T-cell (primary cell): ENCODE data around the gene CDC42BPA. TPM values are rescaled to one million over a fixed set of nuclear protein-coding genes. Genes with fewer than 3 reads are reported as not detected.
"Not testable (repeated sequence)": the region's sequence is repeated elsewhere in the genome, so short reads cannot be mapped to it uniquely, and the experiment has no call there.

Experiments
- ATAC-seq, 4 experiments: fragments of 200-7000 bp in 3 of 4; fragments of 150-1000 bp in 1 of 4; cut with Tn5 transposase; replicated peaks in 1 of 4; 1 replicate in 3 of 4; 2 replicates in 1 of 4; pipeline ENCODE4 v1.10.0; 2021; ENCODE audit warnings: moderate library complexity in 3 of 4, mild to moderate bottlenecking in 2 of 4, moderate number of reproducible peaks in 1 of 4
- CTCF ChIA-PET, 2 donors: fragments of 300-600 bp; sonication (Branson Sonifier 250); formaldehyde crosslinking; loops; one replicate each; lab custom pipeline; 2022; ENCODE audit warnings: antibody characterized with exemption in 2 of 2; lab: Charles Lee
- POLR2A ChIA-PET, 2 donors: fragments of 300-600 bp; sonication (Branson Sonifier 250); formaldehyde crosslinking; loops; one replicate each; lab custom pipeline; 2022; ENCODE audit warnings: antibody characterized with exemption in 2 of 2; lab: Charles Lee
- DNase-seq, 35 experiments: peaks; one replicate each; pipeline versions ENCODE4 v3.0.0 to v3.0.0-alpha.2; 2013 to 2023
- H3K27ac ChIP-seq: one replicate; pipeline ENCODE4 v1.5.1; 2013; ENCODE audit warnings: low read length
- H3K27me3 ChIP-seq, 2 experiments: replicated peaks in 1 of 2; 1 replicate in 1 of 2; 2 replicates in 1 of 2; pipeline versions ENCODE4 v1.6.1 to v1.7.0; 2013; ENCODE audit warnings: low read length in 1 of 2, mixed read lengths in 1 of 2; ENCODE audit not compliant: control insufficient read depth in 2 of 2, insufficient read depth in 2 of 2; ENCODE audit errors: extremely low read depth in 1 of 2
- H3K36me3 ChIP-seq, 2 donors: 1 replicate in 1 of 2; 2 replicates in 1 of 2; pipeline versions ENCODE4 v1.6.1 to v1.7.0; 2013; ENCODE audit warnings: low read length in 1 of 2; ENCODE audit not compliant: control insufficient read depth in 2 of 2, insufficient read depth in 1 of 2; ENCODE audit errors: extremely low read depth in 1 of 2
- H3K4me1 ChIP-seq, 2 experiments: 1 replicate in 1 of 2; 2 replicates in 1 of 2; pipeline versions ENCODE4 v1.6.1 to v1.7.0; 2013; ENCODE audit warnings: low read length in 2 of 2, mixed read lengths in 1 of 2; ENCODE audit not compliant: insufficient read depth in 2 of 2, control insufficient read depth in 1 of 2; ENCODE audit errors: extremely low read depth in 1 of 2
- H3K4me3 ChIP-seq, 2 donors: 1 replicate in 1 of 2; 2 replicates in 1 of 2; pipeline versions ENCODE4 v1.5.1 to v1.7.0; 2013; ENCODE audit warnings: mild to moderate bottlenecking in 2 of 2, low read length in 1 of 2, moderate library complexity in 1 of 2; ENCODE audit not compliant: control insufficient read depth in 1 of 2; ENCODE audit errors: extremely low read depth in 1 of 2
- H3K9me3 ChIP-seq: 2 replicates; pipeline ENCODE4 v1.7.0; 2013
- H3K27ac Mint-ChIP-seq, 2 donors: one replicate each; pipeline ENCODE4 v1.8.0; 2020 to 2021; ENCODE audit warnings: mild to moderate bottlenecking in 2 of 2, mixed read lengths in 2 of 2
- H3K27me3 Mint-ChIP-seq, 2 donors: one replicate each; pipeline ENCODE4 v1.8.0; 2021 to 2022; ENCODE audit warnings: mixed read lengths in 2 of 2
- H3K36me3 Mint-ChIP-seq: one replicate; pipeline ENCODE4 v1.8.0; 2021; ENCODE audit warnings: mixed read lengths
- H3K4me1 Mint-ChIP-seq, 3 donors: one replicate each; pipeline ENCODE4 v1.8.0; 2020 to 2022; ENCODE audit warnings: mixed read lengths in 3 of 3, mild to moderate bottlenecking in 1 of 3
- H3K4me3 Mint-ChIP-seq, 3 donors: one replicate each; pipeline ENCODE4 v1.8.0; 2020 to 2022; ENCODE audit warnings: mild to moderate bottlenecking in 3 of 3, mixed read lengths in 3 of 3, moderate library complexity in 3 of 3
- H3K9me3 Mint-ChIP-seq, 3 donors: one replicate each; pipeline ENCODE4 v1.8.0; 2020 to 2022; ENCODE audit warnings: mixed read lengths in 3 of 3
- WGBS: methylation state at CpG from one replicate; pipeline ENCODE4 v1.1.5; 2013; ENCODE audit warnings: missing lambda C conversion rate; ENCODE audit not compliant: insufficient coverage; 5-methylcytosine and 5-hydroxymethylcytosine counted together
- total RNA-seq, 35 experiments: library from RNA in 6 of 35; stranded (reverse) in 6 of 35; fragments of 120-200 nt in 1 of 35; gene quantifications; one replicate each; pipeline versions ENCODE4 v1.2.1 to v1.2.4 and lab custom pipeline; 2013 to 2026

CDC42BPA gene
- total RNA-seq, 5 donors from 2014 or later (not counting 1 experiment from before 2014, with no cell fraction given), result 0.33 to 1.6 (median 0.86) TPM

DNA sequence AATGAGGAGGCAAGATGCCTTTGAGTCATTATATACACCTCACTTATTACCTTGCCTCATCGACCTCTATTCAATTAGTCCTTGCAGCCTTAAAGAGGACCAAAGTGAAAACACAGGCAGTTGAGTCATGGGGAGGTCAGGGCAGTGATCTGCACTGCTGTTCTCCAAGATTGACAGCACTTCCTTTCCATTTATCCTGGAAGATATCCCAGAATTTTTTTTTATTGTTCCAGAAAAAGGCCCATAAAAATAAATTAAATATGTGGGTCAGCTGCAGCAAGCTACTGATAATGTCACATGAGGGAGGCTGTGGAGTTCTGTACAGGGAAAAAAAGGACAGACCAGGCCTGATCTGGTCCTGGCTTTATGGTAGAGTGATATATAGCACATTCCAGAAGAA is 33.2 kb upstream of the CDC42BPA start:
- no peak for DNase-seq
- CTCF ChIA-PET, result no interaction called here
- no peaks in the 10 kb centered on the region for H3K36me3 Mint-ChIP-seq
- no peaks in the 10 kb centered on the region for H3K27me3 ChIP-seq
- H3K9me3 Mint-ChIP-seq, result no peaks in the 10 kb centered on the region
- peaks cover 5 to 6% of the 10 kb centered on the region in 2 donors for H3K27me3 Mint-ChIP-seq
- H3K9me3 ChIP-seq, result no peaks in the 10 kb centered on the region
- POLR2A ChIA-PET, result no interaction called here
- no peak overlapping the region for H3K4me3 ChIP-seq
- H3K4me1 Mint-ChIP-seq, result no peaks in the 10 kb centered on the region
- no peak for ATAC-seq
- H3K27ac Mint-ChIP-seq, result no peak overlapping the region
- no peaks in the 10 kb centered on the region for H3K36me3 ChIP-seq
- no peak overlapping the region for H3K27ac ChIP-seq
- WGBS, result no CpG with 5 or more reads among the region's 1 CpG
- H3K4me3 Mint-ChIP-seq, result no peak overlapping the region
- H3K4me1 ChIP-seq, result no peaks in the 10 kb centered on the region

GRCh38 chr1:227349967-227350366 is 31.7 kb upstream of the CDC42BPA start:
- Mint-ChIP-seq H3K4me1 (no peaks in the 10 kb centered on the region), H3K27ac (no peak overlapping the region), H3K36me3 (no peaks in the 10 kb centered on the region), H3K4me3 (no peak overlapping the region), H3K9me3 (no peaks in the 10 kb centered on the region), H3K27me3 (peaks cover 4 to 8% of the 10 kb centered on the region in 2 donors)
- Histone ChIP-seq H3K27ac (no peak overlapping the region), H3K4me3 (no peak overlapping the region), H3K4me1 (no peaks in the 10 kb centered on the region), H3K27me3 (peaks cover 0 to 4% of the 10 kb centered on the region in 2 experiments), H3K36me3 (no peaks in the 10 kb centered on the region), H3K9me3 (no peaks in the 10 kb centered on the region)
- POLR2A ChIA-PET, result no interaction called here
- CTCF ChIA-PET, result no interaction called here
- DNase-seq (no peak), ATAC-seq (no peak)
- WGBS, result no CpG with 5 or more reads among the region's 3 CpGs

DNA sequence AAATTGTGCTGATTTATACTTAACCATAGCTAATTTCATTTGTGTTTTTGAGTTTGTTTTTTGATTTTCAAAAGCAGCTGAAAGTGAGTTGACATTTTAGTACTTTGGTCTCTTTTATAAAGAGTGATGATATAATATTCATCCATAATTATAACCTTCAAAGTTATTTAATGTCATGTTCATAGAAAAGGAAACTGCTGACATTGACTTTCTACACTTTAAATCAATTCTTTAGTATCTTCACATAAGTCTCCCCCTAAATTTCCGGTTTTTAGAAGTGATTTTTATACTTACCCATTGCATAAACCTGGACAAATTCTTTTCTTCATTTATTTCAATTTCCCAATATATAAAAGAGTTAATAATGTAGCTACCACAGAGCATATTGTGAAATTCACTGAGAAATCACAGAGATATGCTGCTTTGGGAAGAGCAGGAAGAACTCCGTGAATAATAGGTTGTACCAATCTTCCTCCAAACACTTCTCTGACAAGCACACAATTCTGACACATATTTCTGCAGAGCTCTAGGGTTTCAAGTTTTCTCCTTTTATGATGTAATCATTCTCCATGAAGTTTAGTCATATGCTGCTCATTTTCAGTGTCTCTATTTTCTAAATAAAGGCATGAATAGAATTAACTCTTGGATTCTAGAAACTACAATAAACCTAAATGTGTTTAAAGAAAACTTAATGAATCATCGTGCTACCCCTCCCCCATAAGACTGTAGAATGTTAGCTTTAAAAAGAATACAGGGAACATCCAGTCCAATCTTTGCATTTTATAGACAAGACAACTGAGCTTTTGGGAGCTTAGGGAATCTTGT is 25.6 kb upstream of the CDC42BPA start:
- no CpG with 5 or more reads among the region's 3 CpGs for WGBS
- no peak overlapping the region for H3K4me3 Mint-ChIP-seq
- Histone ChIP-seq H3K9me3 (no peaks in the 10 kb centered on the region), H3K4me1 (no peaks in the 10 kb centered on the region), H3K36me3 (no peaks in the 10 kb centered on the region), H3K4me3 (no peak overlapping the region), H3K27ac (no peak overlapping the region), H3K27me3 (peaks cover 0 to 4% of the 10 kb centered on the region in 2 experiments)
- CTCF ChIA-PET, result interaction anchor here in 1 of 2 donors (0.7 kb wide), 1 partner anchor 22 kb away, joined by 4 read pairs; no protein-coding TSS in a partner anchor
- no peaks in the 10 kb centered on the region for H3K4me1 Mint-ChIP-seq
- H3K9me3 Mint-ChIP-seq, result peaks cover 0 to 3% (median 2%) of the 10 kb centered on the region in 3 donors
- H3K36me3 Mint-ChIP-seq, result no peaks in the 10 kb centered on the region
- POLR2A ChIA-PET, result no interaction called here
- DNase-seq, result no peak
- no peak for ATAC-seq
- peaks cover 1 to 8% of the 10 kb centered on the region in 2 donors for H3K27me3 Mint-ChIP-seq
- H3K27ac Mint-ChIP-seq, result no peak overlapping the region

GRCh38 chr1:227343206-227343605 is 24.9 kb upstream of the CDC42BPA start:
- no peaks in the 10 kb centered on the region for H3K36me3 ChIP-seq
- peaks cover 0 to 4% of the 10 kb centered on the region in 2 experiments for H3K27me3 ChIP-seq
- Mint-ChIP-seq H3K36me3 (no peaks in the 10 kb centered on the region), H3K4me1 (no peaks in the 10 kb centered on the region), H3K9me3 (peaks cover 0 to 3% (median 2%) of the 10 kb centered on the region in 3 donors), H3K4me3 (no peak overlapping the region), H3K27ac (no peak overlapping the region), H3K27me3 (peaks cover 1 to 8% of the 10 kb centered on the region in 2 donors)
- ChIA-PET CTCF (interaction anchor here in 1 of 2 donors (0.5 to 0.7 kb wide), 2 partner anchors 21 to 280 kb away, joined by 3 to 4 read pairs; no protein-coding TSS in a partner anchor), POLR2A (no interaction called here)
- H3K9me3 ChIP-seq, result no peaks in the 10 kb centered on the region
- ATAC-seq (no peak), DNase-seq (no peak)
- H3K4me3 ChIP-seq, result no peak overlapping the region
- H3K27ac ChIP-seq, result no peak overlapping the region
- no peaks in the 10 kb centered on the region for H3K4me1 ChIP-seq

- peaks cover 1 to 8% of the 10 kb centered on the region in 2 donors for H3K27me3 Mint-ChIP-seq
- H3K36me3 Mint-ChIP-seq, result no peaks in the 10 kb centered on the region
- H3K4me1 Mint-ChIP-seq, result no peaks in the 10 kb centered on the region
- Histone ChIP-seq H3K4me3 (no peak overlapping the region), H3K9me3 (no peaks in the 10 kb centered on the region), H3K36me3 (no peaks in the 10 kb centered on the region), H3K4me1 (no peaks in the 10 kb centered on the region), H3K27me3 (peaks cover 0 to 4% of the 10 kb centered on the region in 2 experiments), H3K27ac (no peak overlapping the region)
- ChIA-PET POLR2A (no interaction called here), CTCF (interaction anchor here in 1 of 2 donors (0.5 kb wide), 1 partner anchor 281 kb away, joined by 3 read pairs; no protein-coding TSS in a partner anchor)
- 100% methylated on average over 2 of the region's 3 CpGs for WGBS
- H3K9me3 Mint-ChIP-seq, result peaks cover 0 to 3% (median 2%) of the 10 kb centered on the region in 3 donors
- ATAC-seq (no peak), DNase-seq (no peak)
- H3K4me3 Mint-ChIP-seq, result no peak overlapping the region
- no peak overlapping the region for H3K27ac Mint-ChIP-seq
Measured at GRCh38 chr1:227342075-227342829, 24.0 kb upstream of the CDC42BPA start.

DNA sequence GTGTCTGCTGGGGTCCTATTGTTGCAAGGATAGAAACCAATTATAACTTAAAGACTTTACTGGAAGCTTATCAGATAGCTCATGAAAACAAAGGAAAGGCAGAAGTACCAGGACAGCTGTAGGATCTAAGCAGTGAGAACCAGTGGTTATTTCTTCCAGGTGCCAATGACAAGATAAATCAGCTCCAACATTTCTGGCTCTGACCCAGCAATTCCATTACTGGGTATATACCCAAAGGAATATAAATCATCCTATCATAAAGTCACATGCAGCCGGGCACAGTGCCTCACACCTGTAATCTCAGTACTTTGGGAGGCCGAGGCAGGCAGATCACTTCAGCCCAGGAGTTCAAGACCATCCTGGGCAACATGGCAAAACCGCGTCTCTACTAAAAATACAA is 17.8 kb upstream of the CDC42BPA start:
- DNase-seq, POLR2A ChIA-PET, ATAC-seq, H3K4me3 Mint-ChIP-seq, H3K4me1 ChIP-seq, H3K4me3 ChIP-seq, H3K36me3 ChIP-seq, H3K9me3 ChIP-seq, H3K27ac ChIP-seq, H3K4me1 Mint-ChIP-seq, H3K36me3 Mint-ChIP-seq, H3K27ac Mint-ChIP-seq, H3K27me3 ChIP-seq: not testable (repeated sequence)
- Mint-ChIP-seq H3K9me3 (peaks cover 6 to 11% (median 10%) of the 10 kb centered on the region in 3 donors), H3K27me3 (peaks cover 6 to 22% of the 10 kb centered on the region in 2 donors)
- CTCF ChIA-PET, result interaction anchor here in 1 of 2 donors (0.6 kb wide), 1 partner anchor 623 kb away, joined by 6 read pairs; no protein-coding TSS in a partner anchor
- 89% methylated on average over 4 of the region's 4 CpGs for WGBS
